GM19395 (cell line): Measurements from ENCODE around the gene NINJ1.
"Not testable (repeated sequence)": the region's sequence is repeated elsewhere in the genome, so short reads cannot be mapped to it uniquely, and the experiment has no call there.

Experiments
- ATAC-seq: cut with Tn5 transposase; IDR thresholded peaks from one replicate; pipeline ENCODE4 v1.9.1; 2021; ENCODE audit warnings: mild to moderate bottlenecking, moderate library complexity; ENCODE audit not compliant: unreplicated experiment

Gene NINJ1

DNA sequence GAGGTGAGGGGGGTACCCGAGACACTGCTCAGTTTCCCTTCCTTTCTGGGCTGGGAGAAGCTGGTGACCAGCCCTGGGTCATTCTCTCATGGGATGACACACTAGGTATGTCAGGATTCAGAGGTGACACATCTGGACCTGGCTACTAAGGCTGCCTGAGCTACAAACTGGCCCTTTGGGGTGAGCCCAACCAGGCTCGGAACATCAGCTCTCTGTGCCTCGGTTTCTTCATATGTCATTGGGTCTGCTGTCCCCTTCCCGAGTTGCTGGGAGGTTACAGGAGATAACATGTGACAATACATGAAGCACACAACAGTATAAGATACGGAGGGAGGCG, 26.3 kb downstream of the NINJ1 start:
- no peak for ATAC-seq

DNA sequence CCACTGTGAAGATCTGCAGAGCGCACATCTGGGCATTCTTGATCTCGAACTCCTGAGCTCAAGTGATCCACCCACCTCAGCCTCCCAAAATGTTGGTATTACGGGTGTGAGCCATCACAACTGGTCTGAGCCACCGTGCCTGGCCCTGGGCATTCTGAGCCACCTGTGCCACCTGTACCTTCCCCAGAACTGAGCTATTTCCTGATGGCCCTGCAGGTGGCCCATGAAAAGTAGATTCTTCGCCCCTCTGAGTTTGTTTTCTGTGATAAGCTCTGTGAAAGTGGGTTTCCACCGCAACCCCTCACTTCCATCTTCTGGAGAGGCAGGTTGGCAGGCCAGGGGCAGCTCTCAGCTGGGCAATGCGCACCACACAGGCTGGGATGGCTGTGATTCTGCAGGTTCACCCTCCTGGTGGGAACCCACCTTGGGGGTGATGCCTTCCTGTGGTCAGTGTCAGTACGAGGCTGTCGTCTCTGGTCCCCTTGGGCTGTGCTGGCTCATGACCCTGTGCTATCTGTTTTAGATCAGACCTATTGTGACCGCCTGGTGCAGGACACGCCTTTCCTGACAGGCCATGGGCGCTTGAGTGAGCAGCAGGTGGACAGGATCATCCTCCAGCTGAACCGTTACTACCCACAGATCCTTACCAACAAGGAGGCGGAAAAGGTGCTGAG, 26.8 kb downstream of the NINJ1 start:
- ATAC-seq: no peak

DNA sequence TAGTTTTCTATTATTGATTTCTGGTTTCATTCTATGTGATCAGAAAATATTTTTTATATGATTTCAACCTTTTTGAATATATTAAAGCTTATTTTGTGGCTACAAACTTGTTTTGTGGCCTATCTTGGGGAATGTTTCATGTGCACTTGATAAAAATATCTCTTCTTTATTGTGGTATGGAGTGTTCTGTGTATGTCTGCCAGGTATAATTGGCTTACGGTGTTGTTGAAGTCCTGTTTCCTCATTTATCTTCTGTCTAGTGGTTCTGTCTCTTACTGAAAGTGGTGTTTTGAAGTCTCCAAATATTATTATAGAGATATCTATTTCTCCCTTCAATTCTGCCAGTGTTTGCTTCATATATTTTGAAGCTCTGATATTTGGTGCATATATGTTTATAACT, 28.4 kb downstream of the NINJ1 start:
- ATAC-seq: no peak

DNA sequence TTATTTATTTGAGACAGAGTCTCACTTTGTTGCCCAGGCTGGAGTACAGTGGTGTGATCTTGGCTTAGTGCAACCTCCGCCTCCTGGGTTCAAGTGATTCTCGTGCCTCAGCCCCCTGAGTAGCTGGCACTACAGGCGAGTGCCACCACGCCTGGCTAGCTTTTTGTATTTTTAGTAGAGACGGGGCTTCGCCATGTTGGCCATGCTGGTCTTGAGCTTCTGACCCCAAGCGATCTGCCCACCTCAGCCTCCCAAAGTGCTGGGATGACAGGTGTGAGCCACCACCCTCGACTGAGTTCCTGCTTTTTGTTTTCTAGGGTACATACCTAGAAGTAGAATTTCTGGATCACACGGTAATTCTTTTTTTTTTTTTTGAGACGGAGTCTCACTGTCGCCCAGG, 33.0 kb downstream of the NINJ1 start:
- not testable (repeated sequence) for ATAC-seq

DNA sequence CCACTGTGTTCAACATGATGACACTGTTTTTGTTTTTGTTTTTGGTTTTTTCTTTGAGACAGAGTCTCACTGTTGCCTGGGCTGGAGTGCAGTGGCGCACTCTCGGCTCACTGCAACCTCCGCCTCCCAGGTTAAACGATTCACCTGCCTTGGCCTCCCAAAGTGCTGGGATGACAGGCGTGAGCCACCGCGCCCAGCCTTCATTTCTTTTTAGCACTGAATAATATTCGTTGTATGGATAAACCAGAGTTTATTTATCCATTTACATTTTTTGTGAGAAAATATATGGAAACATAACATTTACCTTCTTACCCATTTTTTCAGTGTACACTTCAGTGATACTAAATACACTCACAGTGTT, 33.8 kb downstream of the NINJ1 start:
- no peak for ATAC-seq

DNA sequence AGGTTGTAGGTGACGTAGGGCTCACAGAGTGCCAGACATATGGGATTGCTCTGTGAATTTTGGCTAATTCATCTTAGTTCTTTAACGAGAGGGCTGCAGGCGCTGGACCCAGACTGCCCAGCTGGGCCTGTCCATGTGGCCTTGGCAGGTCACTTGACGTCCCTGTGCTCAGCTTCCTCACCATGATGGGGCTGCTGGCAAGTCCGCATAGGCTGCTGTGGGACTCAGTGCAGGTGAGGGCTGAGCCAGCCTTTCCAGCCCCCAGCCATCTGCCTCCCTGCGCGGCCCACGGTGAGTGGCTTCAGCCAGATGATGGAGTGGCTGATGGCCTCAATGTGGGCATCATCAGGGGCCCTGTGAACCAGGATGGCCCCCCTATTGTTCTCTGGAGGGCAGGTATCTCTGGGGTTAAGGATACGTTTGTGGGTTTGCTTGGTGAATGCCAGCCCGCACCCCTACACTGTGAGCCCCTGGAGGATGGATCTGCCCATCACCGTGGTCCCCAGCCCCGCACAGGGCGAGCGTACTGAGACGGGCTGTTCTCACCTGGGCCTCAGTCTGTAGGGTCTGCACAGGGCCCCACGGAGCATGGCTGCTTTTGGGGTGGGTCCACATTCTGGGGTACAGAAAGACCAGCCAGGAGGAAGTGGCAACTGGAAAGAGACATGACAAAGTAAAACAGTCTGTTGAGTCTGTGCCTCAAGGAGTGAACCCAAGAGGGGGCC, 34.3 kb downstream of the NINJ1 start:
- ATAC-seq: no peak

DNA sequence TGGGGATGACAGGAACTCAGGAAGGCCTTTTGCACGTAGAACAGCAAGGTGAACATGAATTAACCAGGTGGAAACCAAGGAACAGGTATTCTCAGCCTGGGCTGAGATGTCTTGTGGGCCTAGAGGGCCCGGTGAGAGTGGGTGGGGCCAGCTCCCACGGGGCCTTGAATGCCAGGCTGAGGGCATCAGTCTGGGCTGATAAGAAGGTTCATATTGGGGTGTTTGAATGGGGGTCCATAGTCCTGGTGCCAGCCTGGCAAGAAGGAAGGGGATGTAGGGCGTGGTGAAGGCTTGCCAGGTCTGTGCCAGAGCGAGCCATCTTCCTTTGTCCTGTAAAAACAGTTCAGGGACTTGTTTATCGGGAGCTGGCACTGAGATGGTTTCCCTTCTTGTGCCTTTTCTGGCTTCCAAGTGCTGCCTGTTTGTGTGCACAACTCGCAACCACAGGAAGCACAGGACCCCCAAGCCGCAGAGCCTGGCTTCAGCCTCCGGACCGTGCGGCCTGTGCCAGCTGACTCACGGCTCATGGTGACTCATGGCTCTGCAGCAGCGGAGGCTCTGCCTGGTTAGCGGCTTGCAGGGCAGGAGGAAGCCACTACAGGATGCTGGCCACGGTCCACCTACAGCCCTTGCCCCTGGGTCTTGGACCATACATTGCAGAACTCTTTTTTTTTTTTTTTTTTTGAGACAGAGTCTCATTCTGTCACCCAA, 35.7 kb downstream of the NINJ1 start:
- ATAC-seq: no peak

DNA sequence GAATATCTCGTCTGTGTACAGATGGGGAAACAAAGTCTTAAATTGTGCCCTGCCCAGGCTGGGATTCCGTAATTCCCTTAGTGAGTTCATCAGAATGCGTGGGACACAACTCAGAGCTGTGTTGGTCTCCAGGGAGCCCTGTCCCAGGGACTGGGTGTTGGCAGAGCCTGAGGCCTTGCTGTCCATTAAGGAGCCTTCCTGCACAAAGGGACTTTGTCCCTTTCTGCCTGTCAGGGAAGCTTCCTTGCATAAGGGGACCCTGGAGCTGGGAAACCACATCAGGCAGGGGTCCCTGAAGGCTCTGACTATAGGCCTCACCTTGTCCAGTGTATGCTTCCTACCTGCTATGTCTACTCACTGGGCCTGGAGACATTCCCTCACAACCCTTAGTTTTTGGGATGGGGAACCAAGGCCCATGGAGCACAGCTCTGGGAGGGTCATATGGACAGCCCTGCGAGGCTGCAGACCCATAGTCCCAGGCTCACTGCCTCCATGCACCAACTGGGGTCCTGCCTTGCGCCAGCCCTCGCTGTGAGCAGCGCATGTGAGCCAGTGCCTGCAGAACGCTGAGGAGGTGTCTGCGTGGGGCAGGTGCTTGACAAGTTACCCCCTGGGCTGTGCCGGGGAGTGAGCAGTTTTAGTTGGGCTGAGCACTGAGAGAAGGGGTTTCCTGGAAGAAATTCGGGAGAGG, 36.4 kb downstream of the NINJ1 start:
- no peak for ATAC-seq

DNA sequence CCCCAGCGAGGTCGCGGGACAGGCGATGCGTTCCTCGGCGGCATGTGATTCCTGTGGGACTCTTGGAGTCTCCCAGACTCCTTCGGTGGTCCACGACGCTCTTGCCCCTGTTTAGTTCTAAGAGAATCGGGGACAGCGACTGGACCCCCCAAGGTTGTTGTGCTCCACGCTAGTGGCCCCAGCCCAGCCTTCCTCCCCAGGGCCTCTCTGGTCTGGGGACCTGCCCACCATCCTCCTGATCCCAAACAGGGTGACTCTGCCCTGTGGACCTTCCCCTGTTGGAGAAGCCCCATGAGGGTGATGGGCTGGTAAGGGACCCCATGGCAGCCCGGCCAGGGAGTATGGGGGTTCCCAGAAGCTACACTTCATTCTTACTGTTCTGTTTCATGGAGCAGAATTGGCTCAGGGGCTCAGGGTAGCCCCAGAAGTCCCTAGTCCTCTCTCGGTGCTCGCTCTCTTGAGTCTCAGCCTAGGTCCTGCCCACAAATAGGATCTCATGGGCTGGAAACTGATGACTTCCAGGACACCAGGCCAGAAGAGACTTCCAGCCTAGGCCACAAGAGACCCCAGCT, 37.2 kb downstream of the NINJ1 start:
- no peak for ATAC-seq

DNA sequence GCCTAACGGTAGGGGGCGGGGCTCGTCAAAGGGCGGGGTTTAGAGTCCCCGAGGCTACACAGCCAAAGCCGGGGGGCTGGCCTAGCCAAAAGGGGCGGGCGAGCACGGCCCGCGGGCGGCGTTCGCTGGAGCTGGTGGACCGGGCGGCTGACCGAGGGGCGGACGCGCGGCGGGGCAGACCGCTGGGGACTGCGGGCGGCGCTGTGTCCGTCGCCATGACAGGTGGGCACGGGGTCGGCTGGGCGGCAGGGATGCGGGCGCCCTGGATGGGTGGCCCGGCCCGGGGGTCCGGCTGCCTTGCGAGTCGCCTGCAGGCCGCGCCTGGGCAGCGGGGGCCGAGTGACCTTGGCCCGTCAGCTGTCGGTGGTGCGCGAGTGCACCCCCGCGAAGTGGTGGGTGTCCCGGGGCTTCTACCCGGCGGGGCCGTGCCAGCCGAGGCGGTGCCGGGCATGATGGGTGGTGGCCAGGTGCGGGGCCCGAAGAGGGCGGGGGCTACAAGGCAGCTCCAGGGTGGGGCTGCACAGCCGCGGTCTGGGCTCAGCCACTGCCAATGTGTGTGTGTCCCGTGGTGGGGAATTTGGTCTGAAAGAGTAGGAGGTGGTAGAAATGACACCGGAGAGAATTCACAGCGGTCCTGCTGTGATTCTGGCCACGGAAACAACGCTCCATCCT, 37.8 kb downstream of the NINJ1 start, which contains the start of gene CARD19:
Gene CARD19 (plus strand): TSS at position 87 of the 672 bp plus-strand sequence. CDS start 129 bp downstream, at position 216.
- ATAC-seq: no peak

DNA sequence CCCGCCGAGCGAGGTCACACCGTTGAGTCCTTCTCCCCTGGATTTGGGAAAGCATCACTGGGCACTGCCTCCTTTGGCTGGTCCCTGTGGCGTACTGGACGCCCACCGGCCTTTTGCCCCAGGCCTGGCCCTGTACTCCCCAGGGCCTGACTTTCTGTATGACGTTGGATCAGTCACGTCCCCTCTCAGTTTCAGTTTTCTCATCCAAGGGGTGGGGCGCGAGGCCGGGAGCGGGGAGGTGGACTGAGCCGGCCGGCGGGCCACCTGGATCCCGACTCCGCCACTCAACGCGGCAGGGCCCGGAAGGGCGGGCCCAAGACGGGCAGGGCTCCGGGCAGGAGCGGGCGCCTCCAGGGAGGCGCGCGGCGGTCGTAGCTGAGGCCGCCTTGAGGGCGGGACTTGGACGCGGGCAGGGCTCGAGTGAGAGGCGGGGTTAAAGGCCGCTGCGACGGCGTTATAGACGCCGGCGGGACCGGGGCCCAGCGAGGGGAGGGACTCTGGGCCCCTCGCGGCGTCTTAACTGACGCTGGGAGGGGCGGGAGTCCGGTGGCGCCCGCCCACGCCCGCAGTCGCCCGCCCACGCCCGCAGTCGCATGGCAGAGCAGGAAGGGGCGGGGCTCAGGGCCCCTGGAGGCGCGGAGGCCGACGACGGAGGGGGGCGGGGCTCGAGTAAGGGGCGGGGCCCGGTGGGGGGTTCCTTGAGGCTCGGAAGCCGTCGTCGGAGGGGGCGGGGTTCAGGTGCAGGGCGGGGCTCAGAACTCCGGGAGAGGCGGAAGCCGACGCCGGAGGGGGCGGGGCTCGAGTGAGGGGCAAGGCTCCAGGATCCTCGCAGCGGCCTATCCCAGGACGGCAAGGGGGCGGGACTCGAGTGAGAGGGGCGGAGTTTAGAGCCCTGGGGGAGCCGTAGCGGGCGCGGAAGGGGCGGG, 38.6 kb downstream of the NINJ1 start:
- ATAC-seq: peak; percentile 56

DNA sequence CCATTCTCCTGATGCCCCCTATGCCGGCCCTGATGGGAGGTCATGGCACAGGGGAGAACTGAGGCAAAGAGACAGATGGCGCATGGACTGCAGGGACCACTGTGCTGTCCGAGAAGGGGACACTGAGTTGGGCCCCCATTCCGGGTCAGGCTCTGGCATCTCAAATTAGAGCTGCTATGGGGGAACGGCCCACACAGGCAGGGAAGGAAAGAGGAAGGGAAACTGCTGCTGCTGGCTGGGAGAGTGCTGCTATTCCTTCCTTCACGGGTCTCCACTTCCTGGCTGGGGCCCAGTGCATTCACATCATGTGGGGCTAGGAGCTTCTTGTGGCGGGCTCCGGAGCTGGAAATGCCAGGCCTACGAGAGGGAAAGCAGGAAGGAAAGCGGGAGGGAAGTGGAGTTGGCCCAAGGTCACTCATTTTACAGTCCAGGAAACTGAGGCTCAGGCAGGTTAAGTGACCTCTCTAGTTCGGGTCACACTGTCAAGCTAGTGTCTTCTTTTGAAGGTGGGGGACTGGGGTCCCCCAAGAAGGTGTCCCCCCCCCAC, 39.3 kb downstream of the NINJ1 start:
- peak; percentile 32 for ATAC-seq

DNA sequence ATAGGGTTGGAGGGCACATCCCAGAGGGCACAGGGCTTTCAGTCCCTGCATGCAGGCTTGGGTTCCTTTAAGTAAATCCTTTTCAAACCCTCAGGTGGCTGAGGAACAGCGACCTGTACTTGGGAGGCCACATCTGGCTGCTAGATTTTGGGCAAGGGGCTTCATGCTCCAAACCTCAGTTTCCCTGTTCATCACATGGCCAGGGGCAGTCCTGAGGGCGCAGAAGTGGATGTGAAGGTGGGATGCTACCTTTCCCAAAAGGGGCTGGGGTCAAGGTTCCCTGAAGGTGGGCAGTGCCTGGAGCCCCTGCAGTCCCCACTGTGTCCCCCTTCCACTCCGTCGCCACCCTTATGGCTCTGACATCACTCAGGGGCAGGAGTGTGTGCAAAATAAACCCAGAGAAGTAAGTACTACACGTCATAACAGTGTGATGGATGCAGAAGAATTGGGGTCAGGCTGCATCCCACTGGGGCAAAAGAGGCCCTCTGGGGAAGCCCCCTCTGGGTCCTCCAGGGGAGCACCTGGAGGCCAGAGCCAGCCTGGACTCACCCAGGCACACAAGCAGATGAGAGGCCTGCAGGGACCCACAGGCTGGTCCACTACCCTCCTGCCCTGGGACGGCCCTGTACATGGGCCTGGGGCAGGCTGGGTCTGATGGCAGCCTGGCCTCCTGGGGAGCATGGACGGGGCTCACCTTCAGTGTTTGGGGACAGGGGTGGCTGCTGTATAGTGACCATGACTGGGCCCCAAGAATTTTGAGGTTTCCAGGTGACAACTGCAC, 40.0 kb downstream of the NINJ1 start:
- no peak for ATAC-seq

DNA sequence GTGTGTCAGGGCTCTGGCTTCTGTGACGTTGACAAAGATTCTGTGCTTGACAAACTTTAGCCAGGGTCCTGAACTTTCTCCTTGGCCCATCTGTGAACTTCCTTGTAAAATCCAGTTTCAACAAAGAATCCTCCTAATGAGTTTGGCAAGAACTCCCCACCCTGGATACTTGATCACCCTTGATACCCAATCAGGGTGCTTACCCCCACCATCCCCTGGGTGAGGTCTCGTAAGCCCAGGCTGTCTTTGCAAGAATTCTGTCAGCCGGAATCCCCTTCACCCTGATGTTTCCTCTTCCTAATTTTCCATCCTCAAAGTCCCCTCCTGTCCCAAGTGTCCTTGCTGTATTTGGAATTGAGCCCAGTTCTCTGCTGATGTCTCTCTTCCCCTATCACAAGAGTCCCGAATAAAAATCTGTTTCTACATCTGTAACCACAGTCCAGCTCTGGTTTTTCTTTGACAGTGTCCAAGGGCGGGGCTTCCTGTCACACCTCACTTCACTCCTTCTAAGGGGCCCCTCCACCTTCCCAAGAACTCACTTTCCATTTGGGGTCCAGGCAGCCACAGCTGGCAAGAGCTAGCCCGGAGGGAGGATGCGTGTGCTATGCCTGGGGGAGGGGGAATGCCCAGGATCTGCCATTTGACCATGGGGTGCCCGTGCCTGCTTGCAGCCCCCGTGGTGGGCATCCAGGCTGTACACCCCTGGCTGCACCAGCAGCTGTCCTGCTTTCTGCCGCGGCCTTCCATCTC, 40.7 kb downstream of the NINJ1 start:
- ATAC-seq: no peak

DNA sequence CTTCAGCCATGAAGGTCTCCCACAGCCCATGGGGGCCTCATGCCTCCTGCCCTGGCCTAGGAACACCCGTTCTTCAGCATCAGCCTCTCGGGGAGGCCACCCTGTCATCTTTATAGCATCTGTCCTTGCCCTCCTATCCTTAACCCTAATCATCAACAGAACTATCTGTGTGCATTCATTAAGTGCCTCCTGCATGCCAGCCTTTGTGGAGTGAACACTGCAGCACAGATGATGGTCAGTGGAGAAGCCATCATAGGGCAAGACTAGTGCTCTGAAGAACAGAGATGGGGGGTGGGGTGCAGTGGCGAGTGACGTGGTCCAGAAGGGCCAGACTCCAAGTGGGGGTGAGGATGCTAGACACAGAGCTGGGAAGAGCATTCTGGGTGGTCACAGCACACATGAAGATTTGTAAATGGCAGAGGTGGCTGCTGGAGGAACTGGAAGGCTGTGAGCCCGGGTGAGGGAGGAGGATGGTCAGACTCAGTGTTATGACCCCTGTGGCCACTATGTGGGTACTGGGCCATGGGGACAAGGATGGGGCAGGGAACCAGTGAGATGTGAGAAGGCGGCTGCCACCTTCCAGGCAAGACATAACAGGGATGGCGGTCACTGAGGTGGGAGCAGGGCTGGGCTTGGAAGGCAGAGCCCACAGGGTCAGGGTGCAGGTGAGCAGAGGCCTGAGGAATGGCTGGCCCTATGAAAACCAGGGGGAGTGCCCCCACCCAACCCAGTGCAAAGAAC, 41.6 kb downstream of the NINJ1 start:
- ATAC-seq: no peak

DNA sequence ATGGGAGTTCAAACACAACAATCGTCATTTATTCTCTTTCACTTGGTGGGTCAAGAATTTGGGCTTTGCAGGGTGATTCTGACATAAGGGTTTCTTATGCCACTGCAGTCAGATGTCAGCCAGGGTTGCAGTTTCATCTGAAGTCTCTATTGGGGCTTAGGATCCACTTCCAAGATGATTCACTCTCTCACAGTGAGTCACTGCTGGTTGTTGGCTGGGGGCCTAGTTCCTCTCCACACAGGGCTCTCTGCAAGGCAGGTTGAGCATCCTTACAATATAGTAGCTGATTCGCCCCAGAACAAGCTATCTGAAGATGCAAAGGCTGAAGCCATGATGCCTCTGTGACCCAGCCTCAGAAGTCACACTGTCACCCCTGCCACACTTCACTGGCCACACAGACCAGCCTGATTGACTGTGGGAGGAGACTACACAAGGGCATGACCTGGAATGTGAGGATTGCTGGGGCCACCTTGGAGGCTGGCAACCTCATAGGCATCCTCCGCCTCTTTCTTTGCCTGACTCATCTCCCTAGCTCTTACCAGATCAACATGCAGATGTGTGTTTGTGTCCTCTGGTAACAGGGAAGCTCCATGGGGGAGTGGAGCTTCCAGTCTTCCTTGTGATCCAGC, 42.5 kb downstream of the NINJ1 start:
- no peak for ATAC-seq

DNA sequence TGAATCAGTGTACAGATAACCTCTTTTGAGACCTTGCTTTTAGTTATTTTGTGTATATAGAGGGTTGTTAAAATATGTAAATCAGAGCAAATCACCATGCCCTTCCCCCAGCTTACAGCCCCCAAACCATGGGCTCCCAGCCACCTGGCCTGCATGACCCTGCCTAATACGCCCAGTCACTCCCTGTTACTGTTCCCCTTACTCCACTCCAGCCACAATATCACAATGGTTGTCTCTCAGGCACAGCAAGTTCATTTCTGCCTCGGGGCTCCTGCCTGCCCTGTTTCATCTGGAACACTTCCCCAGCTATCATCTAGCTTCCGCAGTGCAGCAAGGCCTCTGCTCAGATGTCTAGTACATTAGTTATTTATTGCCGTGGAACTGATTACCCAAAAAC, 43.0 kb downstream of the NINJ1 start:
- no peak for ATAC-seq
